NCI-H128 (cell line): ENCODE results near the gene PRKCI.
"Not testable (repeated sequence)": the region's sequence is repeated elsewhere in the genome, so short reads cannot be mapped to it uniquely, and the experiment has no call there.

Experiments used
- DNase-seq: peaks from one replicate; lab custom pipeline; 2025; ENCODE audit not compliant: unreplicated experiment; lab: John Stamatoyannopoulos, UW

Gene PRKCI

DNA sequence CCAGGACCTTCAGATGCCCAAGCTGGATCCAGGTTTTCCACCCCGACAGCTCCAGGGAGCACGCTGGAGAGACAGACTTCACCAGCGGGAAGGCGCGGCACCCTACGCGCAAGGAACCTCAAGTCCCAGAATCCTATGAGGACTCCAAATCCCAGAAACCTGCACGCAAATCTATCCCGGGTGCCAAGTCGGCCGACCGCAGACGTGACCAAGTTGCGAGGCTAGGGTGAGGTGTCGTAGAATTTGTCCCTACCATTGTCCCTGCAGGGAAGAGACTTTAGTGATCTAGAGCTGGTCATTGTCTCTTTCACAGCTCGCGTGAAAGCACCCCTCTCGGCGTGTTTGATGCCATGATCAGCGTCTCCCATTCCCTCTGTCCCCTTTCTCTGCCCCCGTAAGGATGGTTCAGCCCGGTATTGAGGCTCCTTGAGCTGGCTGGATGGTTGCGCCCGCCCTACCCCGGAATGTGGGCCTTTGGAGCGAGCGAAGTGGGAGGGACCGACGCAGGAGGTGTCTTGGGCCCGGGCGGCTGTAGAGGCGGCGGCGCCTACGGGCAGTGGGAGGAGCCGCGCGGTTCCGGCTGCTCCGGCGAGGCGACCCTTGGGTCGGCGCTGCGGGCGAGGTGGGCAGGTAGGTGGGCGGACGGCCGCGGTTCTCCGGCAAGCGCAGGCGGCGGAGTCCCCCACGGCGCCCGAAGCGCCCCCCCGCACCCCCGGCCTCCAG, at the start of gene PRKCI:
PRKCI (plus strand) TSS at position 501 of the 723 bp plus-strand sequence. CDS start 246 bp downstream, outside the sequence.
- peak; percentile 96 for DNase-seq

DNA sequence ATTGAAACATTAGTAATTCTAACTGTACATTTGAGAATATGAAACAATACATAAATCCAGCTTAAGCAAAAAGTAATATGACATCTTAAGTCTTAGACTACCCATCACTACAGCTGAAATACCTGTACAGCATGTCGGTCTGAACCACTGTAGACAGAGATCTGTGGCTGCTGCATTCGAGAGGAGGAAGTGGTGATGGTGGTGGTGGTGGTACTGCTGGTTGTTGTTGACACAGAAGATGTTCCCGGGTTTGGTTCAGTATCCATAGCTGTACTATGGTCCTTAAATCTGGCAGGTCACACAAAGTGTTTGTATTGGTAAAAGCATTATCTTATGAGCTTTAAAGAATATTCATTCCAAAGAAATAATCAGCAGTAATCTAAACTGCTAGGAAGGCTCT, 43.6 kb upstream of the PRKCI start:
- DNase-seq = no peak

DNA sequence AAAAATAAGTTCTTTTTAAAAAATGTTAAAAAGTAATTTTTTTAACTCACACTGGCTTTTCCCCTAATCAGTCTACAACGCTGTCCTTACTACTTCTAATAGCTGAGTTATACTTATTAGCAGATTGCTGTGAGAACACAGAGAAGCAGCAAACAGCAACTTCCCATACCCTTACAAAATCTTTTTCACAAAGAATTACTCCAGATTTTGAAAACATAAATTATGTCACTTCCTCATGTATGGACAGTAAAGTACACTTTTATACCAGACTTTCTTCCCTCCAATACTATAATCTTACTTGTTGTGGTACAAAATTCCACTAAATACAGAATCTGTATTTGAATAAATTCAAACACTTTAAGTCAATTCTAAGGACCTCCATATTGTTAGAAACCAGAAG, 42.8 kb upstream of the PRKCI start:
- DNase-seq = no peak

DNA sequence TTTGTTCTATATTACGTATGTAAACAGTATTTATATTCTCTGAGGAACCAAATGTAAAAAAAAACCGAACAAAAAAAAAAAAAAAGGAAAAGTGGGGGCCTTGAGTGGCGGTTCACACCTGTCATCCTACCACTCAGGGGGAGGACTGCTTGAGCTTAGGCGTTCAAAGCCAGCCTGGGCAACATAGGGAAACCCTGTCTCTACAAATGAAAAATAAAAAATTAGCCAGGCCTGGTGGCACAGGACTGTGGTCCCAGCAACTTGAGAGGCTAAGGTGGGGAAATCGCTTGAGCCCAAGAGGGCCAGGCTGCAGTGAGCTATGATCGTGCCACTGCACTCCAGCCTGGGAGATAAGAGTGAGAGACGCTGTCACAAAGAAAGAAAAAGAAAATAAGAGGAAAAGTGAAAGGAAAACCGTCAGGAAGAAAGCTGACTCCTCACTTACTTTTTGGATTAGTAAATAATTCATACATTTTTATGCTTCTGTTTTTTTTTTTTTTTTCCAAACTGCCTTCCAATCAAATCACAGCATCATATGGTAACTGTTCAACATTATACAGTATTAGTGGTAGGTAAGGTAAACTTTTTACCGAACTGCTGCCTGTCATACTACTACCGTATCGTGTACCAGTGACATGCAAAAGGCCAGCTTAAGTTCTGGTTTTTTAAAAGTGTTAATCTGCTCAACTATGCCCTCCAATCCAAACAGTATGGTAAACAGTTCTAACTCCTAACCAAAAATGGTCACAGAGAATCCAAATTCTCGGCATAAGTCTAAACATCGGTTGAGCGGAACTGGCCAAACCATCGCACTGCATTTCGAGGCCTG, 41.9 kb upstream of the PRKCI start:
- DNase-seq = no peak

DNA sequence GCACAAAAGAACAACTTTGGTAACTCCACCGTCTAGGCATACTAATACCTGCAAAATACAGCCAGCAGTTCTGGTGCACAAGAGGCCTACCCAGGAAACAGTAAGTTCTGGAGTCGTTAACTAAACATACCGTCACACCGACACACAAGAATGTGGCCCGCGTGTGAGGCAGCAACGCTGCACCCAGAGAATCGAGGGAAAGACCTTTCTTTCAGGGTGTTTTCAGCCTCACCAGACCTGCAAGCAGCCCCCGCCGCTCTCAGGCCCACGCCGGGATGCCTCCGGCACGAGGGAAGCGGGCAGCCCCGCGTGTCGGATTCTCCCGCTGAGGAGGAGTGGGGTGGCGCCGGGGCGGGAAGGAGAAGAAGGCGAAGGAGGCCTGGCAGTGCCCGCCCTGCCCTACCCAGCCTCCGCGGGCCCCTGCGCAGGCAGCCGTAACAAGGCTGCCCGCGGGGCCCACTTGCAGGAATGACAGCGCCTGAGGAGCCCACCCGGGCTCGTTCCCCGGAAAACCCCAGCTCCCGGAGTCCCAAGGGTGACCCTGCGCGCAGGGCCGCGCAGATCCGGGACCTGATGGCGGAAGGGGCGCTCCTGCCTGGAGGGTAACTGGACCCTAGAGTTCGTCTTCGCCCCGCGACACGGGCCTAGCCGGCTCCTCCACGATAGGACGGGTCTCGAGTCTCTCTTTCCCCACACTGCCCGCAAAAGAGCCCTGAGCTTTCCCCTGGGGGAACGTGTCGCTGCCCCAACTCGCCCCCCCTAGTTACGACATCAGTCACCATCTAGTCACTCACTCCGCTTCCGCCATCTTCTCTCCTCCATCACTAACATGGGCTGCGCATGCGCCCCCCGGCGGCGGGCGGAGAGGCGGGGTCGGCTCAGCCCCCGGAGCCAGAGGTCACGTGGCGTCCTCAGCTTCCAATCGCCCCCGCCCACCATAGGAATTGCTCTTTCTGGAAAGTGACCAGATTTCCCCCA, 41.0 kb upstream of the PRKCI start, which contains the start of gene PHC3:
PHC3 (minus strand) TSS at position 826 of the 978 bp plus-strand sequence; CDS start at position 808, 18 bp downstream.
- peak; percentile 84 for DNase-seq

DNA sequence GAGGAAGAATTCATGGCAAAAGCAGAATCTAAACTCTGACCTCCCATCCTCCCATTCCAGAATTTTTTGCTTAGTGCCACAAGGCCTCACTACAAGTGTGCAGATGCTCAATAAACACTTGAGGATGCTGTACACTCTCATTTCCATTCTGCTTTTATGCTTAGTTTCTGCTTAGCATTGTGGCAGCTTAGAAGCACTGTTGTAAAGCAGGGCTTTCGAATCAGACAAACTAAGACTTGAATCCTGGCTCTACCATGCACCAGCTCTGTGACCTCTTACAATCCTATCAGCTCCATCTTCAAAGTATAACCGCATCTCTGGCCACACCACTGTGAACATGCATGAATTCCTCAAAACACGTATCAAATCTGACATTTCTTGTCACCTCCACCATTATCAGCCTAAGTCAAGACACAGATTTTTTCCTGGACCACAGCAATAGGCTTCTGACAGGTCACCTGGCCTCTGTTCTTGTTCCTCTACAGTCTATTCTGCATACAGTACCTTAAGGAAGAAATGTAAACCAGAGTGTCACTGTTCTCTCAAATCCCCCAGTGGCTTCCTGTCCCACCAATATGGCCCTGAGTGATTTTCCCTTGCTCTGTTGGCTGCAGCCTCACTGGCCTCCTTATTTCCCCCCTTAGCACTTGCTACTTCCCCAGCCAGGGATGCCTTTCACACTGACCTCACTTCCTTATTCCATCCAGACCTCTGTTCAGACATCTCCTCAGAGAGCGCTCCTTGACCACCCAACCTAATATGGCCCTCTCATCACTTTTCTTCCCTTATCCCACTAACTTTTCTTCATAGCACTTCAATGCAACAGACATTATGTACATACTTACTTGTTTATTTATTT, 32.6 kb upstream of the PRKCI start:
- DNase-seq = no peak

DNA sequence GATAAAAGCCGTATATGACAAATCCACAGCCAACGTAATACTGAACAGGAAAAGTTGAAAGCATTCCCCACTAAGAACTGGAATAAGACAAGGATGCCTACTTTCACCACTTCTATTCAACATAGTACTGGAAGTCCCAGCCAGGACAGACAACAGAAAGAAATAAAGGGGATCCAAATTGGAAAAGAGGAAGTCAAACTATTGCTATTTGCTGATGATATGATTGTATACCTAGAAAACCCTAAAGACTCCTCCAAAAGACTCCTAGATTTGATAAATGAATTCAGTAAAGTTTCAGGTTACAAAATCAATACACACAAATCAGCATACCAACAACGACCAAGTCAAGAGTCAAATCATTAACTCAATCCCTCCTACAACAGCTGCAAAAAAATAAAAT, 26.5 kb upstream of the PRKCI start:
- DNase-seq = not testable (repeated sequence)

DNA sequence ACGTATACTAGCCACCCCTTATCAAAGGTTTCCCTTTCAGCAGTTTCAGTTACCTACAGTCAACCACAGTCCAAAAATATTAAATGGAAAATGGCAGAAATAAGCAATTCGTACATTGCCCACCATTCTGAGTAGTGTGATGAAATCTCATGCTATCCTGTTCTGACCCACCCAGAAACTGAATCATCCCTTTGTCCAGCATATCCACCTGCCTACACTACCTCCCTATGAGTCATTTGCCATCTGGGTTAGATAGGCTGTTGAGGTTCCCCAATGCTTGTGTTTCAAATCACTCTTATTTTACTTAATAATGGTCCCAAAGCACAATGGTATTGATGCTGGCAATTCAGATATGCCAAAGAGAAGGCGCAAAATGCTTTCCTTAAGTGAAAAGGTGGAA, 25.4 kb upstream of the PRKCI start:
- no peak for DNase-seq

DNA sequence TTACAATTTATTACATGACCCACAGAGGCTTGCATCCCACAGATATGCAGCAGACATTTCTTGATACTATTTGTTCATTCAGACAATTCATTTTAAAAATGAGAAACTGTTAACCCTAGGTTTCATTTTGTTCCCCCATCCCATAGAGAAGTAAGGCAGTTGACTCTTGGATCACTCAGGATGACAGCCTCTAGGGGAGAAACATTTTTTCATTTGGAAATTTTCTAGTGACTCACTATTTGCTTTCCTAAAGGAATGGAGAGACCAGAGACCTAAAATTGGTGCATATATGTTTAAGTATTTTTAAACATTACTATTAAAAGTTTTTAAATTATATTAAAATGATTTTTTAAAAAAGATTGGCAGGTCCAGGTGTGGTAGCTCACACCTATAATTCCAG, 21.2 kb upstream of the PRKCI start:
- DNase-seq = no peak

DNA sequence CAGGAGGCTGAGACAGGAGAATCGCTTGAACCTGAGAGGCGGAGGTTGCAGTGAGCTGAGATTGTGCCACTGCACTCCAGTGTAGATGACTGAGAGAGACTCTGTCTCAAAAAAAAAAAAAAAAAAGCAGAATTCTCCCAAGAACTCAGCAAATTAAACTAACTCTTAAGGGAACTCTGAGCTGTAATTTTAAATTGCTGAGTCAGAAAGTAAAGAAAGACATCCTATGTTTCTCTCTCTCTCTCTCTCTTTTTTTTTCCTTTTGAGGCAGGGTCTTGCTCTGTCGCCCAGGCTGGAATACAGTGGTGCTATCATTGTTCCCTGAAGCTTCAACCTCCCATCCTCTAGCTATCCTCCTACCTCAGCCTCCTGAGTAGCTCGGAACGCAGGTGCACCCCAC, 20.7 kb upstream of the PRKCI start:
- no peak for DNase-seq

DNA sequence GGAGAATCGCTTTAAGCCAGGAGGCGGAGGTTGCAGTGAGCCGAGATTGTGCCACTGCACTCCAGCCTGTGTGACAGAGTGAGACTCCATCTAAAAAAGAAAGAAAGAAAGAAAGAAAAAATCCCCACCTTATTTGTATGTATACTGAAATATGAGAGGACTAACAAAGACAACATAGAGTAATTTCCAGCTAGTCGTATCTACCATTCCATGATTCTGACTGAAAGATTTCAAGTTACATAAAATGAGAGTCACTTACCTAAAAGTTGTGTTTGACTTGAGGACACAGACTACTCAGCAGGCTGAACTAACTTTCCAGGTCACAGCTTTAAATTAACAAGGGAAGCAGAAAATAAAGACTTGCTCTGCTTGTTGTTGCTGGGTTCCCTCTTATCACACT, 18.8 kb upstream of the PRKCI start:
- DNase-seq = no peak

DNA sequence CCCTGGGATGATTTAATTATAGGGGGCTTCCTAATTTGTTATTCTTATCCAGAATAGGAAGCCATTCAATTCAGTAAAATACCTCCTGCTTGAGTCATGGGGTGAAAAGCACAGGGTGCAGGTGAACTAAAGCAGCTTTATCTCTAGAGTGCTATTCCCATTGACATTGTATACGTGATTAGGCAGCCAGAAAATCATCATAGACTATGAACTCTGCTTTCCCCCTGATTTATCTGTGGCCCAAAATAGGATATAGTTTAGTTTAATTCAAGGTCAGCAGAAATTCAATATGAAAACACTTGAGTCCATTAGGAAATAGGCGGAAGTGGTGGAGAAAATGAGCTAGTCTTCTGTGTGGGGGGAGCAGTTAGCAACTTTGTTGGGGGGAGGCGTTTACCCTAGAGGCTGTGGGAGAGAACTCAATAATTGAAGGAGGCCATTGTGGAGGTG, 18.2 kb upstream of the PRKCI start:
- DNase-seq = no peak

DNA sequence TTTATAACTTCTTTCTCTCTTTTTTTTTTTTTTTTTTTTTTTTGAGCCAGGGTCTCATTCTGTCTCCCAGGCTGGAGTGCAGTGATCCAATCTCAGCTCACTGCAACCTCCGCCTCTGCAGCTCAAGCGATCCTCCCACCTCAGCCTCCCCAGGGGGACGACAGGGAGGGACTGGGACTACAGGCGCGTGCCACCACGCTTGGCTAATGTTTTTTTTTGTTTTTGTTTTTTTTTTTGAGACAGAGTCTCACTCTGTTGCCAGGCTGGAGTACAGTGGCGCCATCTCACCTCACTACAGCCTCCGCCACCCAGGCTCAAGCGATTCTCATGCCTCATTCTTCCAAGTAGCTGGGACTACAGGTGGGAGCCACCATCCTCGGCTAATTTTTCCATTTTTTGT, 17.7 kb upstream of the PRKCI start:
- DNase-seq = no peak

DNA sequence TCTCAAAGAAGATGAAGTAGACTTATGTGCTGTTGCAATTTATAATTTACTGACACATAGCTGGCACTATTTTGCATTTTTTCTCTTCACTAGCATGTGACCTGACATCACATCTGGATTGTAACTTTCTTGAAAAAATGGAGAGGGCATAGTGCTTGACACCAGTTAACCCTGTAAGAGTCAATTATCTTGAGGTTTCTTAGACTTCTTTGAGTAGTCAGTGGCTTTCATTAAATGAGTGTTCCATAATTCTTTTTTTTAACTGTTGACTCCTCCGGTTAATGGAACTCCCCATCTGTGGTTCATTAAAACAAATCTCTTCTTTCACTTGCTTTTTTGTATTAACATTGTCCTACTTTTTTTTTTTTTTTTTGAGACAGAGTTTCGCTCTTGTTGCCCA, 16.9 kb upstream of the PRKCI start:
- no peak for DNase-seq

DNA sequence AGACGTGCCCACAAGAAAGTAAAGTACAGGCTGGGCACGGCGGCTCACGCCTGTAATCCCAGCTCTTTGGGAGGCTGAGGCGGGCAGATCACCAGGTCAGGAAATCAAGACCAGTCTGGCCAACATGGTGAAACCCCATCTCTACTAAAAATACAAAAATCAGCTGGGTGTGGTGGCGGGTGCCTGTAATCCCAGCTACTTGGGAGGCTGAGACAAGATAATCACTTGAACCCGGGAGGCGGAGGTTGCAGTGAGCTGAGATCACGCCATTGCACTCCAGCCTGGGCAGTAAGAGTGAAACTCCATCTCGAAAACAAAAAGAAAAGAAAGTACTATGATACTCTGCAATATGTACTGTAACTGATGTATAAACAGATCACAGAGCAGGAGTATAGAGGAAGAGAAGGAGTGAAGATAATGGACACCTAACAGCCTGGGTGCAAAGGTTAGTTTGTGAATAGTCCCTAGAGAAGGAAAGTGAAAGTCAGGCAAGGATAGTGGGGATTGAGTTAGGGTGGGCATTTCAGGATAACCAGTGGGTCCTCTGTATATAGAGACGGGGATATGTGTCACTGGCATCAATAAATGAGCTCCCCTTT, 16.0 kb upstream of the PRKCI start:
- not testable (repeated sequence) for DNase-seq

DNA sequence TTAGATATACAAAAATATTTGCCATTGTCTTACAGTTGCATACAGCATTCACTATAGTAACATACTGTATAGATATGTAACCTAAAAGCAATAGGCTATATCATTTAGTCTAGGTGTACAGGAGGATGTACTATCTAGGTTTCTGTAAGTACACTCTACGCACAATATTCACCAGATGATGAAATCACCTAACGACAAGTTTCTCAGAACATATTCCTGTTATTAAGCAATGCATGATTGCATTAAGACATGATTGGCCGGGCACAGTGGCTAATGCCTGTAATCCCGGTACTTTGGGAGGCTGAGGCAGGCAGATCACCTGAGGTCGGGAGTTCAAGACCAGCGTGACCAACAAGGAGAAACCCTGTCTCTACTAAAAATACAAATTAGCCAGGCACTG, 14.5 kb upstream of the PRKCI start:
- no peak for DNase-seq

DNA sequence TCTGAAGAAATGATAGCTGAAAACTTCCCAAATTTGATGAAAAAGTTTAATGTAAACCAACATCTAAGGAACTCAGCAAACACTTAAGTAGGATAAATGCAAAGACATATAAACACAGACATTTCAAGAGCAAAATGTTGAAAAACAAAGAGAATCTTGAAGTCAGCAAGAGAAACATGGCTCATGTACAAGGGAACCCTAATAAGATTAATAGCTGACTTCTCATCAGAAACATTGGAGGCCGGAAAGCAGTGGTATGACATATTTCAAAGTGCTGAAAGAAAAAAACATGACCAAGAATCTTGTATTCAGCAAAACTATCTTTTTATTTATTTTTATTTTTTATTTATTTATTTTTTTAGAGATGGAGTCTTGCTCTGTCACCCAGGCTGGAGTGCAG, 10.6 kb upstream of the PRKCI start:
- no peak for DNase-seq

DNA sequence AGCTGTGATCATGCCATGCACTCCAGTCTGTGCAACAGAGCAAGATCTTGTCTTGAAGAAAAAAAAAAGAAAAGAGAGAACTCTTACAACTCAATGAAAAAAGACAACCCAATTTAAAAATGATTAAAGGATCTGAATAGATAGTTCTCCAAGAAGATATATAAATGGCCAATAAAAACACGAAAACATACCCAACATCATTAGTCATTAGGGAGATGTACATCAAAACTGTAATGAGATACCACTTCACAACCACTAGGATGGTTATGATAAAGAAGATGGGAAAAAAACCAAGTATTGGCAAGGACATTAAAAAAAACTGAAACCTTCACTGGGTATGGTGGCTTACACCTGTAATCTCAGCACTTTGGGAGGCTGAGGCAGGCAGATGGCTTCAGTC, 2.4 kb upstream of the PRKCI start:
- DNase-seq = no peak

DNA sequence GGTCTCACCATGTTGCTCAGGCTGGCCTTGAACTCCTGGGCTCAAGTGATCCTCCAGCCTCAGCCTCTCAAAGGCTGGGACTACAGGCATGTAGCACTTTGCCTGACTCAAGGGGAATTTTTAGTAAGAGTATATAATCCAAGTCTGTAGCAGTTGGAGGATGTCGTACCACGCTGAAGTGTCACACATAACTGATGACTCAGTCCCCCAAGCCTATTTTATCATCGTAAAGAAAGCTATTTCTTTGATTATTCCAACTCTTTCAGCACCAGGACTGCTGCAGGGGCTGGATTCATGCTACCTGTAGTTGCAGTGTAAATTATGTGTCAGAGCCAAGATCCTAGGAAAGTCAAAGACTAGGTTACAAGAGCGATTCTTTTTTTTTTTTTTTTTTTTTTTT, 1.4 kb upstream of the PRKCI start:
- no peak for DNase-seq
